Lung (tissue), 12 donors: Measurements from ENCODE around the gene MACIR. TPM values are rescaled to one million over a fixed set of nuclear protein-coding genes. Genes with fewer than 3 reads are reported as not detected.

ENCODE experiments used
- ATAC-seq: fragments of 200-7000 bp; cut with Tn5 transposase; one replicate; pipeline ENCODE4 v1.9.1; 2020; ENCODE audit warnings: moderate number of reproducible peaks; ENCODE audit not compliant: insufficient read depth, low FRiP score
- DNase-seq, 3 donors: peaks; one replicate each; pipeline ENCODE4 v3.0.0-alpha.2; 2013 to 2017
- H3K27ac ChIP-seq, 2 donors: one replicate each; pipeline ENCODE4 v1.5.1; 2013; ENCODE audit warnings: mild to moderate bottlenecking in 2 of 2, moderate library complexity in 2 of 2, control low read depth in 1 of 2, inconsistent platforms in 1 of 2, low read depth in 1 of 2, low read length in 1 of 2
- H3K27me3 ChIP-seq, 3 donors: one replicate each; pipeline ENCODE4 v1.5.1; 2013; ENCODE audit warnings: low read length in 2 of 3; ENCODE audit not compliant: control insufficient read depth in 3 of 3, insufficient read depth in 3 of 3
- H3K36me3 ChIP-seq, 4 donors: one replicate each; pipeline ENCODE4 v1.5.1; 2013; ENCODE audit warnings: low read length in 4 of 4, mild to moderate bottlenecking in 1 of 4, moderate library complexity in 1 of 4; ENCODE audit not compliant: control insufficient read depth in 4 of 4, insufficient read depth in 4 of 4
- H3K4me1 ChIP-seq, 5 donors: one replicate each; pipeline ENCODE4 v1.5.1; 2013; ENCODE audit warnings: low read length in 5 of 5, mild to moderate bottlenecking in 2 of 5, moderate library complexity in 1 of 5; ENCODE audit not compliant: control insufficient read depth in 5 of 5, insufficient read depth in 5 of 5
- H3K4me3 ChIP-seq: one replicate; pipeline ENCODE4 v1.5.1; 2013; ENCODE audit warnings: mild to moderate bottlenecking, control low read depth, moderate library complexity
- H3K9ac ChIP-seq, 2 donors: one replicate each; pipeline ENCODE4 v1.5.1; 2013; ENCODE audit warnings: low read length in 2 of 2, control low read depth in 1 of 2; ENCODE audit not compliant: insufficient read depth in 1 of 2
- H3K9me3 ChIP-seq, 4 donors: one replicate each; pipeline ENCODE4 v1.5.1; 2013; ENCODE audit warnings: low read length in 3 of 4, mild to moderate bottlenecking in 1 of 4, moderate library complexity in 1 of 4; ENCODE audit not compliant: control insufficient read depth in 4 of 4, insufficient read depth in 3 of 4
- CTCF ChIP-seq: IDR thresholded peaks from 2 replicates; pipeline ENCODE4 v1.5.1; 2012; ENCODE audit warnings: mild to moderate bottlenecking; ENCODE audit errors: control extremely low read depth, extremely low read depth
- WGBS, 2 donors: extraction: QIAGEN DNeasy Blood & Tissue Kit; methylation state at CpG; one replicate each; pipeline ENCODE4 v1.1.7; 2013; 5-methylcytosine and 5-hydroxymethylcytosine counted together
- polyA plus RNA-seq, 2 donors: library from polyadenylated mRNA; stranded (reverse); fragments of 200-250 nt; gene quantifications; one replicate each; pipeline ENCODE4 v1.2.1, GENCODE V29; 2013
- total RNA-seq, 2 donors: library from RNA; depleted of rRNA in 1 of 2; stranded (reverse); fragments of >200 nt in 1 of 2; gene quantifications; one replicate each; pipeline ENCODE4 v1.2.1, GENCODE V29; 2014 to 2021
- donor health status: control.
- donor health status: control.
- donor health status: Bipolar disorder and iron deficiency.
- donor health status: healthy.
- donor health status: DM: yes; HTN: yes; CAD: no.

MACIR gene
- total and polyA plus RNA-seq, 4 donors: 3.9 to 9.9 (median 5.0) TPM

GRCh38 chr5:103237778-103238177, 20.8 kb upstream of the MACIR start:
- no peak for ATAC-seq
- Histone ChIP-seq H3K36me3 (no peaks in the 10 kb centered on the region), H3K9ac (no peak overlapping the region), H3K4me1 (no peaks in the 10 kb centered on the region), H3K9me3 (no peaks in the 10 kb centered on the region), H3K27ac (no peak overlapping the region), H3K27me3 (no peaks in the 10 kb centered on the region), H3K4me3 (no peak overlapping the region)
- whole genome bisulfite sequencing, 2 donors: 89 to 96% methylated on average over 1 of the region's 1 CpG
- TF ChIP-seq CTCF: no peak
- DNase-seq: no peak

DNA sequence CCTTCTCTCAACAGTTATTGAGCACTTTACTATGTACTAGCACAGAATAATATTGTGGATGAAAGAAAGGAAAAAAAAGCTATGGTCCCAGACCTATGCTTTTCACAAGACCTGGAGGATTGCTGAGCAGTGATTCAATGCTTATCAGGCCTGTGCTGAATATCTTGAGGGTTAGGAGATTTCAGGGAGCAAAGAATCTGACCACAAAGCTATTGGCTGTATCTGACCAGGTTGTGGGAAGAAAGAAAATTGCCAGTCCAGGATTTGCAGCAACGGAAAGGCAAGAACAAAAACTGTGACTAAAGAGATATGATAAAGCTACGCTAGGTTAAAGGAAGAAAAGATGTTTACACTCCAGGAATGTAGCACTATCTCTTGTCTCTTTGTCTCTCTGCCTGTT, 14.9 kb upstream of the MACIR start:
- WGBS, 2 donors: 65 to 77% methylated on average over 2 of the region's 2 CpGs
- Histone ChIP-seq H3K9me3 (no peaks in the 10 kb centered on the region), H3K27ac (no peak overlapping the region), H3K4me3 (no peak overlapping the region), H3K36me3 (no peaks in the 10 kb centered on the region), H3K4me1 (no peaks in the 10 kb centered on the region), H3K9ac (no peak overlapping the region), H3K27me3 (peaks cover 0 to 2% (median 0%) of the 10 kb centered on the region in 3 donors)
- ATAC-seq (no peak), DNase-seq (no peak)
- TF ChIP-seq CTCF: no peak

- no peak for TF ChIP-seq CTCF
- DNase-seq (no peak), ATAC-seq (no peak)
- peaks cover 0 to 2% (median 0%) of the 10 kb centered on the region in 3 donors for H3K27me3 ChIP-seq
- H3K36me3 ChIP-seq: no peaks in the 10 kb centered on the region
- H3K4me1 ChIP-seq: no peaks in the 10 kb centered on the region
- no peak overlapping the region for H3K4me3 ChIP-seq
- no peaks in the 10 kb centered on the region for H3K9me3 ChIP-seq
- H3K27ac ChIP-seq: no peak overlapping the region
- no peak overlapping the region for H3K9ac ChIP-seq
Observed at GRCh38 chr5:103244398-103244797, 14.2 kb upstream of the MACIR start.

DNA sequence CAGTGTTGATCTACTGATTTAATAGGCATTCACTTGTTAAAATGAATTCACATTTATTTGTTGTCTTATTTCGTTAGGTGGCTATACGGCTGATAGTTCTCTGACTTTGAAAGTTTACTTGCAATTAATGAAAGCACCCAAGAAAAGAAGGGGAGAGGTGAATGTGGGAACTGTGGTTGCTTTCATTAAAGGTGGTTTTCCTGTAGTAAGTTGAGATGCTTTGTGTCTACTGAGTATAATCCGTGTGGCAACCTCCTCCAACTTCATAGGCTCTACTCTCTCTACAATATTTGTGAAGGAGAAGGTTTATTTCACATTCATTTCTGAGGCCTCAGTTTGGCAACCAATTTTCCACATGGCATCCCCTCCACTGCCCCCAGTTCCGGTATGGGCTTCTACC, 12.8 kb upstream of the MACIR start:
- DNase-seq (no peak), ATAC-seq (no peak)
- no peak overlapping the region for H3K4me3 ChIP-seq
- H3K9me3 ChIP-seq: no peaks in the 10 kb centered on the region
- no peaks in the 10 kb centered on the region for H3K36me3 ChIP-seq
- peaks cover 0 to 2% (median 0%) of the 10 kb centered on the region in 3 donors for H3K27me3 ChIP-seq
- WGBS, 2 donors: 70 to 82% methylated on average over 4 of the region's 4 CpGs
- no peak overlapping the region for H3K9ac ChIP-seq
- TF ChIP-seq CTCF: no peak
- H3K4me1 ChIP-seq: no peaks in the 10 kb centered on the region
- H3K27ac ChIP-seq: no peak overlapping the region
